ENCODE measurements around the gene APOL2.
A peak's percentile ranks its signal among the peaks of the same experiment; 100 is the strongest.
"Not testable (repeated sequence)": the region's sequence is repeated elsewhere in the genome, so short reads cannot be mapped to it uniquely, and the experiment has no call there.

APOL2 gene

GRCh38 chr22:36253523-36254490 is 14.5 kb upstream of the APOL2 start:
- peaks cover 34% of the 10 kb centered on the region for H3K4me1 ChIP-seq (ENCODE audit: control insufficient read depth, insufficient read depth, low read depth, low read length)
- H3K18ac ChIP-seq (ENCODE audit: low read depth in 1 of 2, low read length in 2 of 2), result no peak overlapping the region
- no peak overlapping the region for H3K4ac ChIP-seq (ENCODE audit: low read depth in 1 of 2, low read length in 2 of 2)
- H3K14ac ChIP-seq (ENCODE audit: low read length in 2 of 2), result no peak overlapping the region
- H4K8ac ChIP-seq (ENCODE audit: low read length), result peak overlapping the region; percentile 3
- no peak overlapping the region for H2BK12ac ChIP-seq (ENCODE audit: low read length in 2 of 2)
- no peak for DNase-seq
- peak overlapping the region; percentile 69 for H2AK5ac ChIP-seq (ENCODE audit: low read length, severe bottlenecking)
- no peak overlapping the region for H3K23ac ChIP-seq (ENCODE audit: low read length in 2 of 2)
- H4K91ac ChIP-seq (ENCODE audit: low read length), result peak overlapping the region; percentile 11
- peak overlapping the region; percentile 91 for H3K9ac ChIP-seq (ENCODE audit: low read length)
- H3K4me3 ChIP-seq (ENCODE audit: insufficient read depth in 1 of 2, low read depth in 1 of 2, low read length in 2 of 2), result peak overlapping the region in 1 of 2 experiments; percentile 85
- H3K27ac ChIP-seq (ENCODE audit: low read length, poor library complexity, severe bottlenecking), result peak overlapping the region; percentile 17
- H3K27me3 ChIP-seq (ENCODE audit: control insufficient read depth in 1 of 2, insufficient read depth in 1 of 2, low read length in 2 of 2), result no peaks in the 10 kb centered on the region
- no peak overlapping the region for H2BK5ac ChIP-seq (ENCODE audit: low read depth, low read length, poor library complexity, severe bottlenecking)
- H3K4me2 ChIP-seq (ENCODE audit: low read length, poor library complexity, severe bottlenecking), result no peak overlapping the region
- no peak overlapping the region for H2BK120ac ChIP-seq (ENCODE audit: low read depth, low read length)
- 80% methylated on average over 7 of the region's 7 CpGs for WGBS
- peaks cover 13 to 20% of the 10 kb centered on the region in 2 experiments for H3K36me3 ChIP-seq (ENCODE audit: control insufficient read depth in 1 of 2, insufficient read depth in 2 of 2, low read depth in 1 of 2, low read length in 2 of 2)
- no peaks in the 10 kb centered on the region for H3K9me3 ChIP-seq (ENCODE audit: control insufficient read depth, low read length)
- H2BK15ac ChIP-seq (ENCODE audit: low read depth, poor library complexity, severe bottlenecking), result no peak overlapping the region
- no peak overlapping the region for H2AFZ ChIP-seq (ENCODE audit: low read depth, low read length)
- peaks cover 7% of the 10 kb centered on the region for H3K79me1 ChIP-seq (replicated peaks; ENCODE audit: low read length, poor library complexity, severe bottlenecking)

DNA sequence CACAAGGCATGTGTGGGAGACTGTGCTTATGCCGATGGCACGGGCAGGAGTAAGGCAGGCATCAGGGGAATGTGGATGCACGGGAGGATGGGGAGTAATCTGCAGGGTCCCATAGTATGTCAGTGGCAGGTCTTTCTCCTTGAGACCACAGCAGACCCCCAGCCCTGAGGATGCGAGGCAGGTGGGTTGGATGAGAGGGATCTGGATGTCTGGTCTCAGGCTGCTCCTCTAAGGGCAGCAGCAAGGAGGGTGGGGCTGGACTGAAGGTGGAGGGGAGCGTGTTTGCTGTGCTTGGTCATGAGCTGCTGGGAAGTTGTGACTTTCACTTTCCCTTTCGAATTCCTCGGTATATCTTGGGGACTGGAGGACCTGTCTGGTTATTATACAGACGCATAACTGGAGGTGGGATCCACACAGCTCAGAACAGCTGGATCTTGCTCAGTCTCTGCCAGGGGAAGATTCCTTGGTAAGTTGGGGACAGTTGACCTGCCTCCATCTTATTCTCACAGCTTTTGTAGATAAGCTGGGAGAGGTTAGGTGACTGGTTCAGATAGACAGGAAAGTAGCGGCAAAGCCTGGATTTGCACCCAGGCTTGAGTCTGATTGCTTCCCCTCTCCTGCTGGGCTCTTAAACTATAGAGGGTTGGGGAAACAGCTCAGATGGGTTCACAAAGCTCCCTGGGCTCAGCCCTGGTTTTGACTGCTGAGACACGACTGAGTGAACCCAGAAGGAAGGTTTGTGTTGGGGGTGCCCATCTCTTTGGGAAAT is 13.6 kb upstream of the APOL2 start, which contains the start of gene APOL1:
Gene APOL1, plus strand, starts transcription at position 380 of the 769 bp plus-strand sequence. CDS start 1,823 bp downstream, outside the sequence.
- Histone ChIP-seq H2BK5ac (ENCODE audit: low read depth, low read length, poor library complexity, severe bottlenecking) (no peak within 1 kb of the TSS), H3K4ac (ENCODE audit: low read depth in 1 of 2, low read length in 2 of 2) (no peak within 1 kb of the TSS), H3K14ac (ENCODE audit: low read length in 2 of 2) (no peak within 1 kb of the TSS), H2BK12ac (ENCODE audit: low read length in 2 of 2) (no peak within 1 kb of the TSS), H2AFZ (ENCODE audit: low read depth, low read length) (peak within 1 kb of the TSS; percentile 3), H4K8ac (ENCODE audit: low read length) (peak within 1 kb of the TSS; percentile 62), H3K27me3 (ENCODE audit: control insufficient read depth in 1 of 2, insufficient read depth in 1 of 2, low read length in 2 of 2) (no peaks in the 10 kb centered on the region), H3K27ac (ENCODE audit: low read length, poor library complexity, severe bottlenecking) (peak within 1 kb of the TSS; percentile 30), H3K36me3 (ENCODE audit: control insufficient read depth in 1 of 2, insufficient read depth in 2 of 2, low read depth in 1 of 2, low read length in 2 of 2) (peaks cover 11% of the 10 kb centered on the region in 2 experiments), H3K4me3 (ENCODE audit: insufficient read depth in 1 of 2, low read depth in 1 of 2, low read length in 2 of 2) (peak within 1 kb of the TSS in 1 of 2 experiments; percentile 85), H2BK120ac (ENCODE audit: low read depth, low read length) (no peak within 1 kb of the TSS), H3K18ac (ENCODE audit: low read depth in 1 of 2, low read length in 2 of 2) (peak within 1 kb of the TSS in 1 of 2 experiments; percentile 6), H3K9me3 (ENCODE audit: control insufficient read depth, low read length) (peaks cover 6% of the 10 kb centered on the region), H2BK15ac (ENCODE audit: low read depth, poor library complexity, severe bottlenecking) (no peak within 1 kb of the TSS), H3K23ac (ENCODE audit: low read length in 2 of 2) (no peak within 1 kb of the TSS), H3K4me1 (ENCODE audit: control insufficient read depth, insufficient read depth, low read depth, low read length) (peaks cover 28% of the 10 kb centered on the region), H3K9ac (ENCODE audit: low read length) (peak within 1 kb of the TSS; percentile 91), H3K4me2 (ENCODE audit: low read length, poor library complexity, severe bottlenecking) (peak within 1 kb of the TSS; percentile 52), H3K79me1 (replicated peaks; ENCODE audit: low read length, poor library complexity, severe bottlenecking) (peaks cover 3% of the 10 kb centered on the region), H2AK5ac (ENCODE audit: low read length, severe bottlenecking) (peak within 1 kb of the TSS; percentile 80), H4K91ac (ENCODE audit: low read length) (peak within 1 kb of the TSS; percentile 11)
- peak; percentile 72 for DNase-seq
- WGBS, result 91% methylated on average over 10 of the region's 10 CpGs

- H2BK120ac ChIP-seq (ENCODE audit: low read depth, low read length); H3K18ac ChIP-seq (ENCODE audit: low read depth in 1 of 2, low read length in 2 of 2); H3K23ac ChIP-seq (ENCODE audit: low read length in 2 of 2); H4K91ac ChIP-seq (ENCODE audit: low read length); H2AFZ ChIP-seq (ENCODE audit: low read depth, low read length); H2BK15ac ChIP-seq (ENCODE audit: low read depth, poor library complexity, severe bottlenecking); H3K4me2 ChIP-seq (ENCODE audit: low read length, poor library complexity, severe bottlenecking); H3K9me3 ChIP-seq (ENCODE audit: control insufficient read depth, low read length); H3K4me3 ChIP-seq (ENCODE audit: insufficient read depth in 1 of 2, low read depth in 1 of 2, low read length in 2 of 2); H3K27ac ChIP-seq (ENCODE audit: low read length, poor library complexity, severe bottlenecking); H3K36me3 ChIP-seq (ENCODE audit: control insufficient read depth in 1 of 2, insufficient read depth in 2 of 2, low read depth in 1 of 2, low read length in 2 of 2); H3K4ac ChIP-seq (ENCODE audit: low read depth in 1 of 2, low read length in 2 of 2); H2AK5ac ChIP-seq (ENCODE audit: low read length, severe bottlenecking); H4K8ac ChIP-seq (ENCODE audit: low read length); H2BK5ac ChIP-seq (ENCODE audit: low read depth, low read length, poor library complexity, severe bottlenecking); DNase-seq; H2BK12ac ChIP-seq (ENCODE audit: low read length in 2 of 2); H3K9ac ChIP-seq (ENCODE audit: low read length); H3K27me3 ChIP-seq (ENCODE audit: control insufficient read depth in 1 of 2, insufficient read depth in 1 of 2, low read length in 2 of 2); H3K79me1 ChIP-seq (replicated peaks; ENCODE audit: low read length, poor library complexity, severe bottlenecking); H3K14ac ChIP-seq (ENCODE audit: low read length in 2 of 2): not testable (repeated sequence)
- H3K4me1 ChIP-seq (ENCODE audit: control insufficient read depth, insufficient read depth, low read depth, low read length), result peaks cover 28% of the 10 kb centered on the region
- 91% methylated on average over 6 of the region's 7 CpGs for WGBS
Measured at GRCh38 chr22:36251979-36252608, 12.8 kb upstream of the APOL2 start.

Data from mesenchymal stem cell (in vitro differentiated cells and primary cell).